HCT116 (cell line): ENCODE data around the gene SFXN1.

Experiments used
- ATF3 ChIP-seq: IDR thresholded peaks from 2 replicates; pipeline ENCODE4 v1.6.1; 2012
- CTCF ChIP-seq, 3 experiments: fragments of 200-600 bp in 1 of 3; sonication (generic) in 1 of 3; IDR thresholded peaks in 2 of 3; conservative IDR thresholded peaks in 1 of 3; 2 replicates each; pipeline ENCODE4 v1.5.1; 2012 to 2017; ENCODE audit warnings: low read depth in 2 of 3, low read length in 2 of 3, antibody characterized with exemption in 1 of 3, borderline replicate concordance in 1 of 3, control low read depth in 1 of 3, mild to moderate bottlenecking in 1 of 3, mixed read lengths in 1 of 3, mixed run types in 1 of 3, moderate library complexity in 1 of 3; ENCODE audit not compliant: insufficient read depth in 1 of 3
- EGR1 ChIP-seq: IDR thresholded peaks from 2 replicates; pipeline ENCODE4 v1.6.1; 2012; ENCODE audit warnings: low read depth
- FOSL1 ChIP-seq: IDR thresholded peaks from 2 replicates; pipeline ENCODE4 v1.6.1; 2012; ENCODE audit warnings: low read depth
- MAX ChIP-seq: IDR thresholded peaks from 2 replicates; pipeline ENCODE4 v1.6.1; 2012
- POLR2A ChIP-seq: IDR thresholded peaks from 2 replicates; pipeline ENCODE4 v1.7.0; 2011; ENCODE audit warnings: borderline replicate concordance; ENCODE audit not compliant: insufficient read depth, insufficient read length; ENCODE audit errors: extremely low read depth
- POLR2AphosphoS5 ChIP-seq: IDR thresholded peaks from 2 replicates; pipeline ENCODE4 v1.6.1; 2011; ENCODE audit warnings: mild to moderate bottlenecking, low read depth, low read length, moderate library complexity
- REST ChIP-seq: IDR thresholded peaks from 2 replicates; pipeline ENCODE4 v1.6.1; 2012; ENCODE audit warnings: low read depth
- SP1 ChIP-seq: IDR thresholded peaks from 2 replicates; pipeline ENCODE4 v1.6.1; 2012; ENCODE audit warnings: low read depth
- TCF7L2 ChIP-seq: IDR thresholded peaks from 2 replicates; pipeline ENCODE4 v1.7.0; 2011; ENCODE audit warnings: borderline replicate concordance, inconsistent platforms; ENCODE audit not compliant: insufficient read depth, insufficient read length; ENCODE audit errors: extremely low read depth
- YY1 ChIP-seq: IDR thresholded peaks from 2 replicates; pipeline ENCODE4 v1.6.1; 2011; ENCODE audit warnings: low read length, low read depth, moderate library complexity, mild to moderate bottlenecking; ENCODE audit not compliant: insufficient replicate concordance; ENCODE audit errors: extremely low read depth
- ZNF274 ChIP-seq: fragments of 200-500 bp; sonication (Bioruptor generic); IDR thresholded peaks from 2 replicates; pipeline ENCODE4 v1.6.1; 2014; ENCODE audit warnings: mild to moderate bottlenecking, low read depth, low read length, inconsistent platforms

- TF ChIP-seq POLR2A (no peak), CTCF (IDR thresholded peaks at IDR 0.05 in 2 of 3, conservative IDR thresholded peaks at IDR 0.05 in 1 of 3; ENCODE audit: borderline replicate concordance in 1 of 3, insufficient read depth in 1 of 3, low read depth in 2 of 3, low read length in 2 of 3) (no peak), REST (no peak), ZNF274 (no peak), TCF7L2 (no peak), POLR2AphosphoS5 (no peak), ATF3 (no peak), YY1 (no peak), SP1 (no peak), MAX (no peak), EGR1 (no peak), FOSL1 (no peak)
Measured at GRCh38 chr5:175485631-175486030, 7.3 kb downstream of the SFXN1 start.
